HG02885 (cell line): Measurements from ENCODE around the gene DAZ2.
"Not testable (repeated sequence)": the region's sequence is repeated elsewhere in the genome, so short reads cannot be mapped to it uniquely, and the experiment has no call there.

Experiments used
- ATAC-seq: cut with Tn5 transposase; IDR thresholded peaks from one replicate; pipeline ENCODE4 v1.9.1; 2021; ENCODE audit warnings: mild to moderate bottlenecking; ENCODE audit not compliant: unreplicated experiment, poor library complexity

The DAZ2 gene, protein sequence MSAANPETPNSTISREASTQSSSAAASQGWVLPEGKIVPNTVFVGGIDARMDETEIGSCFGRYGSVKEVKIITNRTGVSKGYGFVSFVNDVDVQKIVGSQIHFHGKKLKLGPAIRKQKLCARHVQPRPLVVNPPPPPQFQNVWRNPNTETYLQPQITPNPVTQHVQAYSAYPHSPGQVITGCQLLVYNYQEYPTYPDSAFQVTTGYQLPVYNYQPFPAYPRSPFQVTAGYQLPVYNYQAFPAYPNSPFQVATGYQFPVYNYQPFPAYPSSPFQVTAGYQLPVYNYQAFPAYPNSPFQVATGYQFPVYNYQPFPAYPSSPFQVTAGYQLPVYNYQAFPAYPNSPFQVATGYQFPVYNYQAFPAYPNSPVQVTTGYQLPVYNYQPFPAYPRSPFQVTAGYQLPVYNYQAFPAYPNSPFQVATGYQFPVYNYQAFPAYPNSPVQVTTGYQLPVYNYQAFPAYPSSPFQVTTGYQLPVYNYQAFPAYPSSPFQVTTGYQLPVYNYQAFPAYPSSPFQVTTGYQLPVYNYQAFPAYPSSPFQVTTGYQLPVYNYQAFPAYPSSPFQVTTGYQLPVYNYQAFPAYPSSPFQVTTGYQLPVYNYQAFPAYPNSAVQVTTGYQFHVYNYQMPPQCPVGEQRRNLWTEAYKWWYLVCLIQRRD

GRCh38 chrY:23219233-23219632 is at the start of gene DAZ2:
TSS of gene DAZ2 (plus strand) at chrY:23219533. CDS start at chrY:23219741, 208 bp downstream.
- not testable (repeated sequence) for ATAC-seq

DNA sequence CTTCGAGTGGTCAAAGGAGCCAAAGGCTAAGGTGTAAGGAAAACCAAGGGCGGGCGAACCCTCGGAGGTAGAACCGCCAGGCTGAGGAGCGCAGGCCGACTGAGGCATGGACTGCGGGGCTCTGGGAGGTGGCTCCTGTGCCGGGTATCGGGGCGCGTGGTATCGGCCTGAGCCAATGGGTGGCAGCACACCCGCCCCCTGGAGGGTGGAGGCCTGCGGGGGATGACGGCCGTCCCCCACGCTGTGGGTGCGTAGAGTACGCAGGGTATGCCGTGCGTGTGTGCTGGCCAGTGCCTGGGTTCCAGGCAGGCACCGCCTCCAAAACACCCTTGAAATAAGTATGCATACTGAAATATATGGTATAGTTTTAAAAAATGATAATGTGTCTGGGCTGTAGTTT is 20.4 kb upstream of the DAZ2 start, which contains the start of gene DAZ1:
DAZ1 (minus strand) TSS at position 101 of the 400 bp plus-strand sequence. CDS start 208 bp downstream, outside the sequence.
- not testable (repeated sequence) for ATAC-seq

GRCh38 chrY:23207455-23207854 is 11.9 kb upstream of the DAZ2 start:
- not testable (repeated sequence) for ATAC-seq

- not testable (repeated sequence) for ATAC-seq
Measured at GRCh38 chrY:23209802-23210495, 9.4 kb upstream of the DAZ2 start.

- not testable (repeated sequence) for ATAC-seq
Measured at GRCh38 chrY:23210681-23211080, 8.7 kb upstream of the DAZ2 start.
